ENCODE data around the gene DCAF8. TPM values are rescaled to one million over a fixed set of nuclear protein-coding genes. Genes with fewer than 3 reads are reported as not detected.

The DCAF8 gene
- total RNA-seq, 1 experiment from 2014 or later: 98.1 TPM

DNA sequence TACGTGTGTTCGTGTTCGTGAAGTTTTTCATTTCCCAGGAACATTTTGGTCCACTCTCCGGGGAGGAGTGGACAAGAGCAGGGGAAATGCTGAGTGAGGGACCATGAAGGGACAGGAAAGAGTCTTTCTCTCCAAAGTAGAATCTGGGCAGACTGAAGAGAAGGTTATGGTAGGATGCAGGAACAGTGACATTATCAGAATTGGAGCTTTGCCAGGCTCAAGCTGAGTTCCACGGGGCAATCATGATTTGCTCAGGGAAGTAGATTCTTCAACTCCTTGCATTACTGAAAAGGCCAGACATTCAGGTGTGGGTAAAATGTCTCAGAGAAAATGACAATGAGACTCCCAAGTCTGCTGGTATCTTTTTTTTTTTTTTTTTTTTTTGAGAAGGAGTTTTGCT, 94.3 kb downstream of the DCAF8 start:
- no peaks in the 10 kb centered on the region for H3K36me3 ChIP-seq (ENCODE audit: control insufficient read depth in 1 of 2, insufficient read depth in 2 of 2, low read length in 2 of 2)
- ATAC-seq (no peak), DNase-seq (ENCODE audit: low read depth, low spot score) (no peak)
- no peaks in the 10 kb centered on the region for H3K79me2 ChIP-seq (ENCODE audit: insufficient read depth, low read length)
- H3K4me2 ChIP-seq (ENCODE audit: low read length): no peak overlapping the region
- TF ChIP-seq POLR2A (IDR thresholded peaks at IDR 0.05; ENCODE audit: borderline replicate concordance, extremely low read depth, insufficient read depth, insufficient read length): no peak
- TF ChIP-seq SRF (IDR thresholded peaks at IDR 0.05; ENCODE audit: low read depth): no peak
- TF ChIP-seq, protein P1, sequence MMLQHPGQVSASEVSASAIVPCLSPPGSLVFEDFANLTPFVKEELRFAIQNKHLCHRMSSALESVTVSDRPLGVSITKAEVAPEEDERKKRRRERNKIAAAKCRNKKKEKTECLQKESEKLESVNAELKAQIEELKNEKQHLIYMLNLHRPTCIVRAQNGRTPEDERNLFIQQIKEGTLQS (IDR thresholded peaks at IDR 0.05): no peak
- no peak for TF ChIP-seq POLR2AphosphoS5 (IDR thresholded peaks at IDR 0.05; ENCODE audit: low read depth, low read length)
- no peak for TF ChIP-seq SIN3A (IDR thresholded peaks at IDR 0.05; ENCODE audit: low read depth)
- no peak for TF ChIP-seq CBX3 (IDR thresholded peaks at IDR 0.05; ENCODE audit: low read depth)
- no peak for TF ChIP-seq EGR1 (IDR thresholded peaks at IDR 0.05; ENCODE audit: low read depth)
- no peak for TF ChIP-seq EZH2phosphoT487 (IDR thresholded peaks at IDR 0.05; ENCODE audit: borderline replicate concordance)
- TF ChIP-seq RAD21 (IDR thresholded peaks at IDR 0.05; ENCODE audit: low read depth): no peak
- no peak for TF ChIP-seq YY1 (IDR thresholded peaks at IDR 0.05; ENCODE audit: extremely low read depth, insufficient replicate concordance, low read depth, low read length)
- TF ChIP-seq FOSL1 (IDR thresholded peaks at IDR 0.05; ENCODE audit: low read depth): no peak
- no peak for TF ChIP-seq JUND (IDR thresholded peaks at IDR 0.05)
- TF ChIP-seq CEBPB (IDR thresholded peaks at IDR 0.05; ENCODE audit: low read depth): no peak
- TF ChIP-seq ZFX (IDR thresholded peaks at IDR 0.05): no peak
- TF ChIP-seq, protein P2, sequence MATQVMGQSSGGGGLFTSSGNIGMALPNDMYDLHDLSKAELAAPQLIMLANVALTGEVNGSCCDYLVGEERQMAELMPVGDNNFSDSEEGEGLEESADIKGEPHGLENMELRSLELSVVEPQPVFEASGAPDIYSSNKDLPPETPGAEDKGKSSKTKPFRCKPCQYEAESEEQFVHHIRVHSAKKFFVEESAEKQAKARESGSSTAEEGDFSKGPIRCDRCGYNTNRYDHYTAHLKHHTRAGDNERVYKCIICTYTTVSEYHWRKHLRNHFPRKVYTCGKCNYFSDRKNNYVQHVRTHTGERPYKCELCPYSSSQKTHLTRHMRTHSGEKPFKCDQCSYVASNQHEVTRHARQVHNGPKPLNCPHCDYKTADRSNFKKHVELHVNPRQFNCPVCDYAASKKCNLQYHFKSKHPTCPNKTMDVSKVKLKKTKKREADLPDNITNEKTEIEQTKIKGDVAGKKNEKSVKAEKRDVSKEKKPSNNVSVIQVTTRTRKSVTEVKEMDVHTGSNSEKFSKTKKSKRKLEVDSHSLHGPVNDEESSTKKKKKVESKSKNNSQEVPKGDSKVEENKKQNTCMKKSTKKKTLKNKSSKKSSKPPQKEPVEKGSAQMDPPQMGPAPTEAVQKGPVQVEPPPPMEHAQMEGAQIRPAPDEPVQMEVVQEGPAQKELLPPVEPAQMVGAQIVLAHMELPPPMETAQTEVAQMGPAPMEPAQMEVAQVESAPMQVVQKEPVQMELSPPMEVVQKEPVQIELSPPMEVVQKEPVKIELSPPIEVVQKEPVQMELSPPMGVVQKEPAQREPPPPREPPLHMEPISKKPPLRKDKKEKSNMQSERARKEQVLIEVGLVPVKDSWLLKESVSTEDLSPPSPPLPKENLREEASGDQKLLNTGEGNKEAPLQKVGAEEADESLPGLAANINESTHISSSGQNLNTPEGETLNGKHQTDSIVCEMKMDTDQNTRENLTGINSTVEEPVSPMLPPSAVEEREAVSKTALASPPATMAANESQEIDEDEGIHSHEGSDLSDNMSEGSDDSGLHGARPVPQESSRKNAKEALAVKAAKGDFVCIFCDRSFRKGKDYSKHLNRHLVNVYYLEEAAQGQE (IDR thresholded peaks at IDR 0.05; ENCODE audit: low read depth): no peak
- TF ChIP-seq, protein P3, sequence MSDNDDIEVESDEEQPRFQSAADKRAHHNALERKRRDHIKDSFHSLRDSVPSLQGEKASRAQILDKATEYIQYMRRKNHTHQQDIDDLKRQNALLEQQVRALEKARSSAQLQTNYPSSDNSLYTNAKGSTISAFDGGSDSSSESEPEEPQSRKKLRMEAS (IDR thresholded peaks at IDR 0.05): no peak
- TF ChIP-seq, protein P4, sequence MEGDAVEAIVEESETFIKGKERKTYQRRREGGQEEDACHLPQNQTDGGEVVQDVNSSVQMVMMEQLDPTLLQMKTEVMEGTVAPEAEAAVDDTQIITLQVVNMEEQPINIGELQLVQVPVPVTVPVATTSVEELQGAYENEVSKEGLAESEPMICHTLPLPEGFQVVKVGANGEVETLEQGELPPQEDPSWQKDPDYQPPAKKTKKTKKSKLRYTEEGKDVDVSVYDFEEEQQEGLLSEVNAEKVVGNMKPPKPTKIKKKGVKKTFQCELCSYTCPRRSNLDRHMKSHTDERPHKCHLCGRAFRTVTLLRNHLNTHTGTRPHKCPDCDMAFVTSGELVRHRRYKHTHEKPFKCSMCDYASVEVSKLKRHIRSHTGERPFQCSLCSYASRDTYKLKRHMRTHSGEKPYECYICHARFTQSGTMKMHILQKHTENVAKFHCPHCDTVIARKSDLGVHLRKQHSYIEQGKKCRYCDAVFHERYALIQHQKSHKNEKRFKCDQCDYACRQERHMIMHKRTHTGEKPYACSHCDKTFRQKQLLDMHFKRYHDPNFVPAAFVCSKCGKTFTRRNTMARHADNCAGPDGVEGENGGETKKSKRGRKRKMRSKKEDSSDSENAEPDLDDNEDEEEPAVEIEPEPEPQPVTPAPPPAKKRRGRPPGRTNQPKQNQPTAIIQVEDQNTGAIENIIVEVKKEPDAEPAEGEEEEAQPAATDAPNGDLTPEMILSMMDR (IDR thresholded peaks at IDR 0.05 in 2 of 3, conservative IDR thresholded peaks at IDR 0.05 in 1 of 3; ENCODE audit: borderline replicate concordance in 1 of 3, insufficient read depth in 1 of 3, low read depth in 2 of 3, low read length in 2 of 3): no peak
- no peaks in the 10 kb centered on the region for H4K20me1 ChIP-seq (ENCODE audit: insufficient read depth)
- no peaks in the 10 kb centered on the region for H3K9me2 ChIP-seq (ENCODE audit: insufficient read depth)
- no peaks in the 10 kb centered on the region for H3K4me1 ChIP-seq (ENCODE audit: control insufficient read depth in 1 of 2, insufficient read depth in 2 of 2, low read length in 2 of 2)
- H3K4me3 ChIP-seq (replicated peaks in 1 of 2; ENCODE audit: low read depth in 1 of 2, low read length in 2 of 2): no peak overlapping the region
- no peak overlapping the region for H3K27ac ChIP-seq (ENCODE audit: low read depth, low read length)
- intact Hi-C loops (cut with micrococcal nuclease): no loop called here
- H3K9ac ChIP-seq (ENCODE audit: low read length): no peak overlapping the region
- H3K27me3 ChIP-seq (ENCODE audit: insufficient read depth, low read length): no peaks in the 10 kb centered on the region; the same call in 1 of the 2 replicates
- H3K9me3 ChIP-seq (ENCODE audit: control insufficient read depth in 1 of 2, insufficient read depth in 1 of 2, low read depth in 1 of 2, low read length in 2 of 2): no peaks in the 10 kb centered on the region
- ChIA-PET RAD21 (ENCODE audit: low non-redundant PET in 1 of 2, low total read pairs in 2 of 2, uncharacterized antibody in 2 of 2, unreplicated experiment in 2 of 2) (no interaction called here), POLR2A (no interaction called here), CTCF (interaction anchor here (0.7 kb wide), 1 partner anchor 84 kb away, joined by 3 read pairs; no protein-coding TSS in a partner anchor)
- no peak overlapping the region for H2AFZ ChIP-seq (ENCODE audit: low read depth, low read length, poor library complexity, severe bottlenecking)
- BruUV-seq (replicated peaks): no TSS peak
